GM18499 (cell line): Measurements from ENCODE around the gene COA4.

ENCODE experiments used
- ATAC-seq: cut with Tn5 transposase; IDR thresholded peaks from one replicate; pipeline ENCODE4 v1.9.1; 2021; ENCODE audit warnings: moderate number of reproducible peaks; ENCODE audit not compliant: insufficient read depth, unreplicated experiment

COA4 gene

DNA sequence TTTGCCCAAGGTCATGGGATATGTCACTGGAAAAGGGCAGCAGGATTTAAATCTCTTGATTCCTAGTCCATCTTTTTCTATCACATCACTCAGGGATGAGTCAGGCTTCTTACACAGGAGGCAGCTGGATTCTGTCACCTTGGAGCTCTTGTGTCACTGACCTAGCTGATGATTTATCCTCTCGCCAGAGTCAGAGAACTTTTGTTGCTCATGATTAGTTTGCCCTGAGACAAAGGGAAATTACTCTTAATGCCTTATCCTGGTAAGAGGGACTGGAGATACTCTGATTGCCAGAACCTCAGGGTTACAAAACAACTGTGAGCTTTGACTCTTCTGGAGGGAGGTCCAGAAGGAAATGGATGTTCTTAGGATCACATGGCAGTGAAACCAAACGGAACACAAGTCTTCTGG is 10.1 kb downstream of the COA4 start:
- no peak for ATAC-seq

DNA sequence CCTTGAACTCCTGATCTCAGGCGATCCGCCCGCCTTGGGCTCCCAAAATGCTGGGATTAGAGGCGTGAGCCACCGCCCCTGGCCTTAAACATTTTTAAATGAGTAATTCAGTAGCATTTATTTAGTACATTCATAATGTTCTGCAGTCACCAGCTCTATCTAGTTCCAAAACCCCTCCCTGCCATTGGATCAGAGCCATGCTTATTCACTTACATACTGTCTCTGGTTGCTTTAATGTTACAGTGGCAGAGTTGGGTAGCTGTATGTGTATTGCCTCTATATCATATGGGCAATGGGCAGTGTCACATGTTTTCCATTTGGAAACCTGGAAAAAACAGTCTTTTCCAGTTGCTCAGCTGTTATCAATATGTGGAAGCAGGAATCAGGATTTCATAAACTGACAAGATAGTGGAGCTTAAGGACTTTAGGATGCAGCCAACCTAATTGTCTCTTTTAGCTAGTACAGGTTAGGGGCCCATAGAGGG is 10.5 kb downstream of the COA4 start:
- no peak for ATAC-seq

DNA sequence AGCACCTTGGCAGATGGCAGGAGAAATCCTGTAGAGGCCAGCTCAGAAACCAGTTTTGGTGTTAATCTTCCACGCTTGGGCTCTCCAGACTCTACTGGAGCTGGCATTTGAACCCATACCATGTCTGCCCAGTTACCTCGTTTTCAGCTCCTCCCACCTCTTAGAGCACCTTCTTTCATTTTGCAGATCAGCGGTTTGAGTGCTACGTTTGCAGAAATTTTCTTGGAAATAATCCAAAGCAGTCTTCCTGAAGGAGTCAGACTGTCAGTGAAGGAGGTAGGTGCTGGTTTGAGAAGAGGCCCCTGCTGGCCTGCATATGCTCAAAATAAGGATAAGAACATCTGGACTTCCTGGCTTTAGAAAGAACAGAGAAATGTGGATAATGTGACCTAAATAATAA is 13.7 kb downstream of the COA4 start:
- no peak for ATAC-seq

DNA sequence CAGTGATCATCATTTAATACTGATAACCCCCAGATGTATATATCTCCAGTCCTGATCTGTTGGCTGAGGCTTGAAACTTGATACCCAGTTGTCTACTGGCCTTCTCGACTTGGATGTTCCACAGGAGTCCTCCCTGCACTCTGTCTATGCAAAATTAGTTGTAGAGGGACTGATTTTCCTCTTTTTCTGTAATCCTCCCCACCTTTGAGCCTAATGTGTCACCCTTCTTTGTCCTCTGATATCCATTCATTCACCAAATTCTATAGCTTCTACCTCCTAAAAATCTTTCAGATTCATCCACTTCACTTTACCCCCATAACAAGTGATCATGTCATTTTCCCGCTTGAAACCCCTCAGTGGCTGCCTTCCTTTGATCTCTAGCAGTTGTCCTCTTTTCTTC is 16.4 kb downstream of the COA4 start:
- no peak for ATAC-seq

DNA sequence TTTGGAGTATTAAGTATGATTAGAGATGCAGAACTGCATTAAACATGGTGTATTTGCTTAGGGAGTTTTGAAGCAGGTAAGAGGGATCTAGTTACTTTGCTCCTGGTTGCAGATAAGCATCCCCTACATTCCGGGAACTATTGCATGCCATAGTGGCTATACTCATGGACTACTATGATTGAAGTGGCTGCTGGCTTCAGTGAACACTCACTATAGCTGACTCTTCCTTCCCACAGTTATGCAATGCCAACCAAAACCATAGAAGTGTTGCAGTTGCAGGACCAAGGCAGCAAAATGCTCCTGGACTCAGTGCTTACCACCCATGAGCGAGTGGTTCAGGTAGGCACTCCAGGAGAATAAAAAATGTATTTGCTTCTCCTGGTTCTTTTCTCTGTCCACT is 17.0 kb downstream of the COA4 start:
- ATAC-seq = no peak

DNA sequence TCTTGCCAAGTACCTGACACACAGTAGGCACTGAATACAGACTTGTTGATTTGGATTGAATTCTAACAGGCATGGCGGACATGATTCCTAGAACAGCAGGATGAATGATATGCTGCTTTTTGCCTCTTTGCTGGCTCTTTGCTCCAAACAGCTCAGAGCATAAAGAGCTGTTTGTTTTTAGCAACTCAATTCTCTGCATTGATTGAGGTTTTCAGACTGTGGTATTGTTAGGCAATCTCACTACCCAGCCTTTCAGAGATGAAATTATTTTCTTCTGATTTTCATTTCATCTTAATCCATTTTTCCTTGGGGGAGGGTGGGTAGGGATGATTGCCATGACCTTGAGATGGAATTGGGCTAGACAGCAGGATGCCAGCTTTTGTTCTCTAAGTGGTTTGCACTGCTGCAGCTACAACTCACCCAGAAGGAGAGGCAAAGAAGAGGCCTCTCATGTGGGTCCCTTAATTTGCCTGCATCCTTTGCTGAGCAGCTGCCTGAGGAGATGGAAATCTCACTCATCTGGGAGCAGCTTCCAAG is 20.5 kb downstream of the COA4 start:
- ATAC-seq = no peak

DNA sequence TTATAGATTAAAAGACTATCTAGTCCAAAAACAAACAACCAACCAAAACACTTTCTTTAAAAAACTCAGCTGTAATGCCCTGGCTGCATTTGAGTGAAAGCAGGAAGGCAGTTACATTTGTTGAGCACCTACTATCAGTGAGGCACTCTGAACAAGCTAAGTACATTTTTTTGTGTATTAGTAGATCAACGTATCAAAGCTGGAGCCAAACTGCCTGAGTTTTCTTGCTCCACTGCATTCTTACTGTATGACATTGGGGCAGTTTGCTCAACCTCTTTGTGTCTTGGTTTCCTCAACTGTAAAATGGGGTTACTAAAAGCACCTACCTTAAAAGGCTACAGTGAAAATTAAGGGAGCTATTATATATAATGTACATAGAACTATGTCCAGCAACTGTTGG is 22.0 kb downstream of the COA4 start:
- no peak for ATAC-seq

DNA sequence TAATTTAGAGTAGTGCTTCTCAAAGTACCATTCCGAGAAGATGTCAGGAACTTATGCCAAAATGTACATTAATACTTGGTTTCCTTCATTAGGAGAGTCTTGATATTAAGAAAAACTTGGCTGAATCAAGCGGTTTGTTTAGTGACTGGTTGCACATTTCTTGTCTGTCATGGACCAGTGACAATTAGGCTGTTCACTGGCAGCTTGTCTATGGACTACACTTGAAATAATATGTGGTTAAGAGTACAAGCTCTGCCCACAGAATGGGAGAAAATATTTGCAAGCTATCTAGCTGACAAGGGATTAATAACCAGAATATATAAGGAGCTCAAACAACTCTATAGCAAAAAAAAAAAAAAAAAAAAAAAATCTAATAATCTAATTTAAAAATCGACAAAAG is 24.6 kb downstream of the COA4 start:
- no peak for ATAC-seq

DNA sequence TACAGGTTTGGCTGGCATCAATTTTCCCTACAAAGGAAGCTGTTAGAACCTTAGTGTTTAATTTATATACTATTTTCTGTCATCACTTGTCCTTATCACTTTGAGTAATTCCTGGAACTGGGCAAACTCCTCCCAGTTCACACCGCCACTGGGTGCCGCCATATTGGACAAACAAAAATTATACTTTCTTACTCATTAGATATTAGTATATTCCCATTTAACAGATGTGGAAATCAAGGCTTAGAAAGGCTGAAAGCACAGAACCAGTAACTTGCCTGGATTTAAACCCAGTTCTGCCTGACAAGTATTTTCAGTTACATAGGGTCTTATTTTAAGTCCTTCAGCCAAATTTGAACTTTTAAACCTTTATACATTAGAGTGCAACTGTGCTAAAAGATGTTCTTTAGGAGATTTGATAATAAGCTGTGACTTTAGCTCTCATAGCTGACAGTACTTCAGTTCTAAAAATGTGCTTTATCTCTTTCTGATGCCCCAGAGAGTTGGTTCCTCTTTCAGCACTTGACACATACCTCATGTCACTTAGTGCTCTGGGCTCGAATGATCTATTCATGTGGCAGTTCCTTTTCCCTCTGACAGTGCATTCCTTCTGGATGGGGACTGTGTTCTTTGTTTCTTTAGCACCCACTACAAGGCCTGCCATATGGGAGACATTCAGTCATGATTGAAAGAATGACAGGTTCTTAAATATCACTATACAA is 25.4 kb downstream of the COA4 start:
- no peak for ATAC-seq

DNA sequence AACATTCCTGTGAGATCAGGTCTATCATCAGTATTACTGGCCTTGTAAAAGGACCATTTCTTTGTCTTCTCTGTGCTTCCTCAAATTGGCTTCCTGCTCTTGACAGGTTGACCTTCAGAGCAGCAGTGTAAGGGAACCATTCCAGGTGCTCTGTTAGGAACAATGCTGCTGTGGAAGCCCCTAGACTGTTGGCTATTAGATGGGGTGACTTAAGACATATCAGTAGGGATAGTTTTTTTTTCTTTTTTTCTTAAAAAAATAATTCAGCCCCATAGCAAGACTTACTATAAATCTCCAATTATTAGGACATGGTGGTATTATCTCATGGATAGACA is 37.6 kb downstream of the COA4 start:
- ATAC-seq = no peak

DNA sequence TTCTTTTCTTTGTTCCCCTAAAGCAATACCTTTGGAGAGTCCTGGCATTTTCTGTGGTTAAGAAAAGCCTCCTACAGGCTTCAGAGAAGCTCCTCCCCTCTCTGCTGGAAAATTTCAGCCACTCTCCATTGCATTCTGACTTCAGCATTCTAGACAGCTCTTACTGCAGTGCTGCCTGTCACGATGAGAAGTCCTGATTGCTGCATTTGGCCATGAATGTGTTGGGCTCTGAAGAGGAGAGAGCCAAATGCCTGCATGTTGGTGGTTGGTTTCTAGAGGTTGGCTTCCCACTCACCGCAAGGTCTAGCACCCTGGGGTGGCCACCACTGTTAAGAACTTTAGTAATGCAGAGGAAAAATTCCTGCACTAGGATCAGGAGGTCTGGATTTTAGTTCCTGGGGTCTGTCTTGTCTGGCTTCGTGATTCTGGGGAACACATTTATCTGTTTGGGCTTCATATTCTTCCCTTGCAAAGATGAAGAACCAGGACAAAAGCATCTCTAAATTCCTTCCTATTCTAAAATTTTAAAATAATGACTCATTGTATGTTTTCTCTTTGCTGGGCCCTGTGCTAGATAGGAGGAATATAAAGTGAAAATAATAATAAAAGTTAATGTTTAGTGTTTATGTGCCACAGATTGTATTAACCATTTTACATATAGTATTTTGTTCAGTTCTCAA is 38.1 kb downstream of the COA4 start:
- no peak for ATAC-seq

DNA sequence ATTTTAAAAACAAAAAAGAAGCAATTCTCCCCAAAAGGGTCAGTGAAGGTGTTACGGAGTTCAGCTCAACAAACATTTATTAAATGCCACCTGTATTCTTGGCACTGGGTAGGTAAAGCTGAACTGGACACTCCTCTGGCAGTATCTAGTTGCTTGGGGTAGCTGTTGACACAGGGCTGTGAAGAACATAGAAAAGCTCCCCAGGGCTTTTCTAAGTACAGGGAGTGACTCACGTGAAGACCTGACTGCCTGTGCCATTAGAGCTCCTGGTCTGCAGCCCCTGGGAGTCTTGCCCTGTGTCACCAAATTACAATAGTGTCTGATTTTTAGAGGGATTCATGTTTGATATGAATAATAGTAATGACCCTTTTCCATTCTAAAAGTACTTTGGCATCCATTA is 43.6 kb downstream of the COA4 start:
- ATAC-seq = no peak

DNA sequence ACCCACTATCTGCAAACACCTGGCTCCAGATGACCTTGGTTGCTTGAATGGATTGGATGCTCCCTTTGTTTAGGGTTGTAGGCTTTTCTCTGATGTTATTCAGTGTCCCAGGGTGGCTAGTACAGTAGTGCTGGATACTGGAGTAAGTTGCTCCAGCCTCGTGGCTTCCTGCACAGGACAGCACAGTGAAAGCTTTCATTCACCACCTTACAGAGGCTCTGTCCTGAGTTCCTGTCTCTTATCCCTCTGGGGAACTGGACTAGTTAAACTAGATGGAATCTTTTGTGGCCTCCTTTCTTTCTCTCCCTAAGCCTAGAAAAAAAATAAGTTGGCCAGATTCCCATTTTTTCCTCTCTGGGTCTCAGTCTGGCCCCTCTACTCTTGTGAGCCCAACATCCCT is 46.4 kb downstream of the COA4 start:
- no peak for ATAC-seq
